GM19452 (cell line): ENCODE data around the gene MEX3D.

Experiments
- ATAC-seq: cut with Tn5 transposase; IDR thresholded peaks from one replicate; pipeline ENCODE4 v1.9.1; 2021; ENCODE audit not compliant: unreplicated experiment

Gene MEX3D

GRCh38 chr19:1505991-1506881, 61.9 kb downstream of the MEX3D start:
- ATAC-seq = no peak

DNA sequence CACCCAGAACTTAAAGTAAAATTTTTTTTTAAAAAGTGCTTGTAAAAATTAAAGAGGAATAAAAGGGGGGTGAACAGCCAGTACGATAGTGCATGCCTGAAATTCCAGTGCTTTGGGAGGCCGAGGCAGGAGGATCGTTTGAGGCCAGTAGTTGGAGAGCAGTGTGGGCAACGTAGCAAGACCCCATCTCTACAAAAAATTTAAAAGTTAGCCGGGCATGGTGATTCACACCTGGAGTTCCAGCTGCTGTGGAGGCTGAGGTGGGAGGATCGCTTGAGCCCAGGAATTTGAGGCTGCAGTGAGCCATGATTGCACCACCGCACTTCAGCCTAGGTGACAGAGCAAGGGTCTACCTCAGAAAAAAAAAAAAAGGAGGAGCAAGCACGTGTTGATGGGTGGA, 63.1 kb downstream of the MEX3D start:
- no peak for ATAC-seq
